Subcutaneous abdominal adipose tissue (tissue), 5 donors: ENCODE data around the gene OSM.

Experiments
- H3K27ac ChIP-seq: one replicate; pipeline ENCODE4 v1.7.0; 2013; ENCODE audit warnings: low read depth, mild to moderate bottlenecking, inconsistent platforms, low read length, moderate library complexity
- H3K27me3 ChIP-seq, 5 donors: one replicate each; pipeline ENCODE4 v1.7.0; 2013; ENCODE audit warnings: low read length in 5 of 5, inconsistent platforms in 1 of 5; ENCODE audit not compliant: control insufficient read depth in 5 of 5, insufficient read depth in 4 of 5
- H3K36me3 ChIP-seq, 5 donors: one replicate each; pipeline ENCODE4 v1.7.0; 2013; ENCODE audit warnings: low read length in 5 of 5; ENCODE audit not compliant: control insufficient read depth in 5 of 5, insufficient read depth in 5 of 5
- H3K4me1 ChIP-seq, 5 donors: one replicate each; pipeline ENCODE4 v1.7.0; 2013; ENCODE audit warnings: low read length in 5 of 5, mild to moderate bottlenecking in 3 of 5, moderate library complexity in 1 of 5; ENCODE audit not compliant: control insufficient read depth in 5 of 5, insufficient read depth in 5 of 5
- H3K4me3 ChIP-seq, 5 donors: one replicate each; pipeline ENCODE4 v1.7.0; 2013; ENCODE audit warnings: low read length in 5 of 5, low read depth in 1 of 5
- H3K9ac ChIP-seq, 5 donors: one replicate each; pipeline ENCODE4 v1.7.0; 2013; ENCODE audit warnings: low read length in 5 of 5, mild to moderate bottlenecking in 4 of 5, moderate library complexity in 3 of 5
- H3K9me3 ChIP-seq, 5 donors: one replicate each; pipeline ENCODE4 v1.7.0; 2013; ENCODE audit warnings: low read length in 5 of 5; ENCODE audit not compliant: control insufficient read depth in 5 of 5
- donor health status: healthy.
- donor health status: healthy.
- donor health status: healthy.
- donor health status: healthy.
- donor health status: healthy.

OSM gene

GRCh38 chr22:30214703-30215407, 51.8 kb downstream of the OSM start:
- Histone ChIP-seq H3K9me3 (no peaks in the 10 kb centered on the region), H3K27ac (no peak overlapping the region), H3K9ac (no peak overlapping the region), H3K4me1 (peaks cover 4 to 14% (median 13%) of the 10 kb centered on the region in 5 donors), H3K27me3 (peaks cover 0 to 25% (median 13%) of the 10 kb centered on the region in 5 donors), H3K4me3 (no peak overlapping the region), H3K36me3 (no peaks in the 10 kb centered on the region)

GRCh38 chr22:30212996-30213441, 53.6 kb downstream of the OSM start:
- peaks cover 0 to 36% (median 18%) of the 10 kb centered on the region in 5 donors for H3K27me3 ChIP-seq
- H3K27ac ChIP-seq = no peak overlapping the region
- peak overlapping the region in 1 of 5 donors; percentile 11 for H3K9ac ChIP-seq
- H3K9me3 ChIP-seq = no peaks in the 10 kb centered on the region
- H3K4me3 ChIP-seq = peak overlapping the region in 1 of 5 donors; percentile 0
- peaks cover 4 to 28% (median 19%) of the 10 kb centered on the region in 5 donors for H3K4me1 ChIP-seq
- H3K36me3 ChIP-seq = no peaks in the 10 kb centered on the region
